NCI-H524 (cell line): ENCODE results near the gene HES5.
"Not testable (repeated sequence)": the region's sequence is repeated elsewhere in the genome, so short reads cannot be mapped to it uniquely, and the experiment has no call there.

Experiments
- DNase-seq, 2 experiments: peaks; one replicate each; lab custom pipeline; 2025; lab: John Stamatoyannopoulos, UW

The HES5 gene

GRCh38 chr1:2529784-2530512 is at the start of gene HES5:
TSS of gene HES5 (minus strand) at chr1:2530263. CDS start at chr1:2530164, 99 bp downstream.
- no peak for DNase-seq

GRCh38 chr1:2578758-2579118 is 48.7 kb upstream of the HES5 start:
- no peak for DNase-seq

- not testable (repeated sequence) for DNase-seq
Observed at GRCh38 chr1:2577565-2578075, 47.6 kb upstream of the HES5 start.

GRCh38 chr1:2575801-2576663 is 46.0 kb upstream of the HES5 start:
- no peak for DNase-seq

GRCh38 chr1:2574350-2574749 is 44.3 kb upstream of the HES5 start:
- DNase-seq, result no peak

- DNase-seq, result no peak
Observed at GRCh38 chr1:2573250-2573920, 43.3 kb upstream of the HES5 start.

GRCh38 chr1:2571348-2571747 is 41.3 kb upstream of the HES5 start:
- DNase-seq, result no peak

GRCh38 chr1:2570332-2570731 is 40.3 kb upstream of the HES5 start:
- DNase-seq, result no peak

- not testable (repeated sequence) for DNase-seq
Observed at GRCh38 chr1:2569703-2570102, 39.6 kb upstream of the HES5 start.

- no peak for DNase-seq
Observed at GRCh38 chr1:2569060-2569459, 39.0 kb upstream of the HES5 start.

- not testable (repeated sequence) for DNase-seq
Observed at GRCh38 chr1:2568187-2568816, 38.2 kb upstream of the HES5 start.

GRCh38 chr1:2567083-2567679 is 37.1 kb upstream of the HES5 start:
- DNase-seq, result no peak

- no peak for DNase-seq
Observed at GRCh38 chr1:2566101-2567045, 36.3 kb upstream of the HES5 start.

GRCh38 chr1:2564815-2565374 is 34.8 kb upstream of the HES5 start:
- DNase-seq, result no peak

GRCh38 chr1:2564006-2564814 is 34.1 kb upstream of the HES5 start:
- no peak for DNase-seq

GRCh38 chr1:2563205-2563604 is 33.1 kb upstream of the HES5 start:
- no peak for DNase-seq

GRCh38 chr1:2561898-2562895 is 32.1 kb upstream of the HES5 start:
- DNase-seq, result no peak

- DNase-seq, result no peak
Observed at GRCh38 chr1:2561446-2561845, 31.4 kb upstream of the HES5 start.
